SH-SY5Y (cell line): Measurements from ENCODE around the gene RXFP2.

Source experiments
- GATA2 ChIP-seq: IDR thresholded peaks from 2 replicates; pipeline ENCODE4 v1.6.1; 2011; ENCODE audit warnings: mild to moderate bottlenecking, low read depth, low read length
- GATA3 ChIP-seq: IDR thresholded peaks from 2 replicates; pipeline ENCODE4 v1.6.1; 2011; ENCODE audit warnings: low read depth, mild to moderate bottlenecking, low read length, moderate library complexity

DNA sequence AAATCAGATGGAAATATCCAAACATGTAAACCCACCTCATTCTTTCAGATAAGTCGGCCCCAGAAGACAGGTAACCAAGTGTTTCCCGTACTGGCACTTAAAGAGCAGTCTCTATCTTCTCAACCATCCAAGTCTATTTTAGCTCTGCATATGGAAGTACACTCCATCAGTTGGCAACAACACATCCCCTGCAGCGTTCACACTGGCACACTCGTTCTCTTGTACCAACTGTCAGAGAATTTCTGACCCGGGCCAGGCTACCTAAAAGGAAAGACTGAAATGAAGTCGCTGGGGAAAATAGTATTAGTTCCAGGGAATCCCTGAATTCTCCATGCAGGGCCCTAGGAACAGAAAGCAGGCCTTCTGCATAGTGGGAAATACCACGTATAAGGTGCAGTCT lies 109.3 kb downstream of the RXFP2 start:
- TF ChIP-seq GATA3 = no peak
- no peak for TF ChIP-seq GATA2
